HG02938 (cell line): Measurements from ENCODE around the gene GOLGA8B.
"Not testable (repeated sequence)": the region's sequence is repeated elsewhere in the genome, so short reads cannot be mapped to it uniquely, and the experiment has no call there.

Experiments
- ATAC-seq: cut with Tn5 transposase; IDR thresholded peaks from one replicate; pipeline ENCODE4 v1.9.1; 2021; ENCODE audit warnings: mild to moderate bottlenecking, moderate library complexity; ENCODE audit not compliant: unreplicated experiment

GOLGA8B gene, protein sequence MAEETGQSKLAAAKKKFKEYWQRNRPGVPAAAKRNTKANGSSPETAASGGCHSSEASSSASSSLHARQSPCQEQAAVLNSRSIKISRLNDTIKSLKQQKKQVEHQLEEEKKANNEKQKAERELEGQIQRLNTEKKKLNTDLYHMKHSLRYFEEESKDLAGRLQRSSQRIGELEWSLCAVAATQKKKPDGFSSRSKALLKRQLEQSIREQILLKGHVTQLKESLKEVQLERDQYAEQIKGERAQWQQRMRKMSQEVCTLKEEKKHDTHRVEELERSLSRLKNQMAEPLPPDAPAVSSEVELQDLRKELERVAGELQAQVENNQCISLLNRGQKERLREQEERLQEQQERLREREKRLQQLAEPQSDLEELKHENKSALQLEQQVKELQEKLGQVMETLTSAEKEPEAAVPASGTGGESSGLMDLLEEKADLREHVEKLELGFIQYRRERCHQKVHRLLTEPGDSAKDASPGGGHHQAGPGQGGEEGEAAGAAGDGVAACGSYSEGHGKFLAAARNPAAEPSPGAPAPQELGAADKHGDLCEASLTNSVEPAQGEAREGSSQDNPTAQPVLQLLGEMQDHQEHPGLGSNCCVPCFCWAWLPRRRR

DNA sequence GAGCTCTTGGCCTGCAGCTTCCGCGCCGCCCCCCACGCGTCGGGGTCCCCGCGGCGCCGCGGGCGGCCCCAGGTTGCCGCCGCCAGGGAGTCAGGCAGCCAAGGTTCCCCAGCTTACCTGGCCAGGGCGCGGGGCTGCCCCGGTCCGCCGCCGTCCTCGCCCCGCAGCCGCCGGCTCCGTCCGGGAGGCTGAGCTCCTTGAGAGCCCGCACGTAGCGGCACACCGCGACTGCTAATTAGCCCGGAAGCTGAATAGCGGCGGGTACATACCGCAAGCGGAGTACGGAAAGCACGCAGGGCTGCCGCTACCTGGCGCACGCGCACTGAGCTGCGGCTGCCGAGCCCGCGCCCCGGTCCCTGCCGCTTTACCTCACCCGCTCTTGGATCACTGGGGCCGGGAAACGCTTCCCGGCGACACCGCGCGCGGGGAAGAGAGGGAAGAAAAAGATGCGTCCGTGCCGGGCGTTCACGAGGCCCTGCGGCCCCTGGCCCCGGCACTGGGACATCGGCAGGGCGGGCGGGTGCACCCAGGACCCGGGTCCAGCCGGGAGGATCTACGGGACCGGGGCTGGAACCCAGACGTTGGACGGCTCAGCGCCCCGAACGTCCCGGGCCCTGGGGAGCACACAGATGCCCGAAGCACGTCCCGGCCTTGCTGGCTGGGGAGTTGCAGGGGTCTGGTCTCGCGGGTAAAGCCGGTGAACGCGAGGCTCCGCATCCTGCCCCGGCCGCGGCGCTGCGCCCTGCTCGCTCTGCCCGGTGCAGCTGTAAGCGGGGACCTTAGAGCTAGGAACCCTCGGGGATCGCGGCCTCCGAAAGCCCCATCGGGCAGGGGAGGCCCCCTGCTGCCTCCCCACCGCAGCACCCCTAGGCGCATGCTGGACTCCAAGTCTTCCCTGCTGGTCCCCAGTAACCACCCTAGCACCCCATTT is at the start of gene GOLGA8B:
Gene GOLGA8B (minus strand): TSS at position 253 of the 931 bp plus-strand sequence. CDS start 47,739 bp downstream, outside the sequence.
- ATAC-seq: peak; percentile 64

GRCh38 chr15:34633165-34633564 is 49.7 kb upstream of the GOLGA8B start:
- not testable (repeated sequence) for ATAC-seq

- ATAC-seq: no peak
Measured at GRCh38 chr15:34628577-34629152, 45.2 kb upstream of the GOLGA8B start.

- ATAC-seq: no peak
Measured at GRCh38 chr15:34625007-34625406, 41.6 kb upstream of the GOLGA8B start.

GRCh38 chr15:34621675-34622074 is 38.2 kb upstream of the GOLGA8B start:
- ATAC-seq: no peak

- no peak for ATAC-seq
Measured at GRCh38 chr15:34620814-34621213, 37.4 kb upstream of the GOLGA8B start.

DNA sequence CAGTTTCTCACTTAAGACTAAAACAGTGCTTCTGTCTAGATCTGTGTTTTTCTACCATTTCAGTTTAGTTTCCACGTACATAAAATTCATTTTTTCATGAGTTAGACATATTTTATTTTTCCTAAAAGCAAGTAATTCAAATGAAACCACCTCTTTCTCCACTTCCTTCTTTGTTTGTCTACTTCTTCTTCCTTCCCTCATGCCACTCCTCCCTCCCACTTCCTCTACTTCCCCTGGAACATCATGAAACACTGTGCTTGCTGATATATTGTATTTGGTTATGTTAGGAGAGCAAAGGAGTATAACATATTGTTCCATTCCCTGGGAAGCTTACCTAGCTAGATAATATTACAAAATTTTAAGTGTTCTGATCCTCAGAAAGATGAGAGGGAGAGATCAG is 36.7 kb upstream of the GOLGA8B start:
- ATAC-seq: no peak

GRCh38 chr15:34619151-34619550 is 35.7 kb upstream of the GOLGA8B start:
- ATAC-seq: no peak

DNA sequence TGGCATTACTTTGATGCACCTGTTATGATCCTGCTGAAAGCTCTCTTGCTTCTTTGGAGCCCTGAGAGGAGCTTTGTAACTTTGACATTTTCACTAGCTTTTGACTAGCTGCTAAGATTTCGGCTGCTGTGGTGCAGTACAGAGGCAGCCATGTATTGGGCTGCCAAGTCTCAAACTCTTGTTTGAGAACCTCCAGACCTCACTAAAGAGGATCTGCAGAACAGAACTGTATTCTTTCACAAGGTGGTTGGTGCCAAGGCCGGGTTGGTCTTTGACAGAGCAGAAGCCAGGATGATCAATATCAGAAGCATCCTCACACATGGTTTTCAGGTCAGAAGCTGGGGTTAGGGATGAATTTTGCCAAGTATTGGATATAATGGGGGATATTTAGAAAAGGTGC is 34.6 kb upstream of the GOLGA8B start:
- ATAC-seq: no peak

- ATAC-seq: no peak
Measured at GRCh38 chr15:34616613-34617012, 33.2 kb upstream of the GOLGA8B start.

- no peak for ATAC-seq
Measured at GRCh38 chr15:34613997-34614396, 30.5 kb upstream of the GOLGA8B start.

DNA sequence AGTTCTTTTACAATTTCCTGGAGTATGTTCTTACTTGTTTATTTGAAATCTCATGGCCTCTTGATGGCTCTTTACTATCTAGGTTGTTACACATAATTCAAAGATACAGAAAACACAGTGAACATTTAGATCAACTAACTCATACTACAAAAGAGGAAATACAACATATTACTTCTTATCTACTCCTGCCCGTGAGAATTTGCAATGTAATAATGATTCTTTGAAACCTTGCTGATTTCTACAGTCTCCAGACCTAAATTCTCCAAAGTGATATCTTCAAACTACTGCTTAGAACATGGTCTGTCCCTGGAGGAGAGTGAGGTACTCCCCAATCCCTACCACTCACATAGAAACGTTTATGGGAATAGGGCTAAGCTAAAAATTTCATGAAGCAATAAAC is 29.9 kb upstream of the GOLGA8B start:
- ATAC-seq: no peak

GRCh38 chr15:34610354-34610753 is 26.9 kb upstream of the GOLGA8B start:
- no peak for ATAC-seq

DNA sequence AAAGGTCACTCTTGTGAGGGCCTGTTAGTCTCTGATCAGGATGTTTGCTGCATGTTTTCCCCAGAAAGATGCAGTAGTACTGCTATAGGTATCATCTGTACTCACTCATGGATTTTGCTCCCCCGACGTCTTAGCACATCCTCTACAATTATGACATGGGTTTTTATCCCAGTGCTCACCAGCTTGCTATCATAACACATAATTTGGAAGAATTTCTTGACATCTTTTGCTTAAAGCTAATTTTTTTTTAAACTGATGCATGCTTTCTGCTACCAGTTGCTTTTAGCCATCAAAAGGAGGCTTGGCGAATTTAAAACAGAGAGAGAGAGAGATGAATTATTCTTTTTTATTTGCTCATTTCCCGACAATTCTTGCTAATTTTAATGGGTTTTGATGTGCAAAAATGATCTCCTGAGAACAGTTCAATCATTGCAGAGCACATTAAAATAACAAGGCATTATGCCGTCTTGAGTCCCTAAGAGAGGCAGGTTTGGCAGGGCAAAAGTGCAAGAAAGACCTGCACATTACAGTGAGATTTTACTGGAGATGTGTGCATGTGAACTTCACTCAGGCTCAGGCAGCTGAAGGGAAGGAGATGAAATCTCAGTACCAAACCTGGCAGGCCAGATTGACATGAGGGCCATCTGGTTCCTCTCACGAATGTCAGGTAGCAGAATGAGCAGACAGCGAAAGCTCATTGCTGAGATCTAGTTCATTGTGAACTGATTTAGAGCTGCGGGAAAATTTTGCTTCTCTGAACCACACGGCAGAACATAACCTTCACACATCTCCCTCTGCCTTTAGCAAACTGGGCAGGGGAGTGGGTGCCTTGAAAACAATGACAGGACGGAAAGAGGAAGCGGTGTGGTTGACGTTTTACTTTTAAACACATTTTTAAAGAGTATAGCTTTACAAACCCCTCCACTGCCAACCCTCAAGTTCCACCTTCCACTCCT is 25.9 kb upstream of the GOLGA8B start:
- ATAC-seq: peak; percentile 56

GRCh38 chr15:34608517-34608916 is 25.1 kb upstream of the GOLGA8B start:
- no peak for ATAC-seq

- ATAC-seq: no peak
Measured at GRCh38 chr15:34607832-34608231, 24.4 kb upstream of the GOLGA8B start.

GRCh38 chr15:34606545-34606944 is 23.1 kb upstream of the GOLGA8B start:
- ATAC-seq: no peak

- no peak for ATAC-seq
Measured at GRCh38 chr15:34606131-34606530, 22.7 kb upstream of the GOLGA8B start.

DNA sequence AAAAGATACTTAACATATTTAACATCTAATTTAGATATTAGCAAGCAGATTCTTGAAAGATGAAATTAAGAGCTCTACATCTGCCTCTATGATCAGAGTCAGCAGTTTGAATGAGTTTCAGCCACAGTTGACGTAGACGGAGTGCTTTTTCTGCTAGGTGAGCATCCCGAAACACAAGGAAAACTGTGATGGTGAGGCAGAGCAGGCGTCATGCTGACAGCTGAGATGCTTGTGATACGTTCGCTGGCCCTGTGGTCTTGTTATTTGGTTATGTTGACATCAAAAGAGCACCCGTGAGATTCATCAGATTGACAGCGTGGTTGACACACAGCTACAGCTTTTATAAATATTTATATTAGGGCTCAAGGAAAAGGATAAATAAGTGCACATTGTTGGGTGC is 19.6 kb upstream of the GOLGA8B start:
- ATAC-seq: no peak

- ATAC-seq: no peak
Measured at GRCh38 chr15:34600923-34601322, 17.5 kb upstream of the GOLGA8B start.
